Activated naive CD4-positive, alpha-beta T cell treated with anti-CD3 and anti-CD28 coated beads for 36 hours (primary cell): Measurements from ENCODE around the gene EXOC3L1. TPM values are rescaled to one million over a fixed set of nuclear protein-coding genes. Genes with fewer than 3 reads are reported as not detected.

Experiments
- CTCF ChIA-PET: fragments of 350-600 bp; sonication (Branson Sonifier 250); formaldehyde crosslinking; loops from one replicate; lab custom pipeline; 2021; ENCODE audit warnings: antibody characterized with exemption; lab: Charles Lee
- DNase-seq: peaks from one replicate; pipeline ENCODE4 v3.0.0-alpha.2; 2020
- H3K27ac Mint-ChIP-seq: one replicate; pipeline ENCODE4 v1.8.0; 2021; ENCODE audit warnings: mild to moderate bottlenecking, mixed read lengths
- H3K27me3 Mint-ChIP-seq: one replicate; pipeline ENCODE4 v1.8.0; 2021; ENCODE audit warnings: low read depth, mixed read lengths
- H3K36me3 Mint-ChIP-seq: one replicate; pipeline ENCODE4 v1.8.0; 2021; ENCODE audit warnings: low read depth, mixed read lengths
- H3K4me1 Mint-ChIP-seq: one replicate; pipeline ENCODE4 v1.8.0; 2021; ENCODE audit warnings: low read depth, mixed read lengths
- H3K4me3 Mint-ChIP-seq: one replicate; pipeline ENCODE4 v1.8.0; 2021; ENCODE audit warnings: mild to moderate bottlenecking, moderate library complexity, mixed read lengths
- H3K9me3 Mint-ChIP-seq: one replicate; pipeline ENCODE4 v1.8.0; 2021; ENCODE audit warnings: mixed read lengths
- intact Hi-C: fragments of 100-400 bp; cut with micrococcal nuclease; formaldehyde crosslinking; loops from one replicate; pipeline ENCODE4 v1.15.1; 2023
- total RNA-seq, 2 experiments: library from RNA; stranded (reverse); gene quantifications; one replicate each; pipeline ENCODE4 v1.2.3, GENCODE V29; 2021

Gene EXOC3L1
- total RNA-seq, 2 experiments from 2014 or later: not detected

- DNase-seq: no peak
- CTCF ChIA-PET: interaction anchor here (0.5 to 0.7 kb wide), 3 partner anchors 9 to 605 kb away, joined by 4 to 5 read pairs (median 4); no protein-coding TSS in a partner anchor
- no peaks in the 10 kb centered on the region for H3K27me3 Mint-ChIP-seq
- no peaks in the 10 kb centered on the region for H3K9me3 Mint-ChIP-seq
- intact Hi-C loops: no loop called here
- no peaks in the 10 kb centered on the region for H3K36me3 Mint-ChIP-seq
- no peaks in the 10 kb centered on the region for H3K4me1 Mint-ChIP-seq
- H3K4me3 Mint-ChIP-seq: no peak overlapping the region
- H3K27ac Mint-ChIP-seq: no peak overlapping the region
These were observed 22.8 kb upstream of the EXOC3L1 start for GRCh38 chr16:67212766-67213165.

- no peak overlapping the region for H3K27ac Mint-ChIP-seq
- DNase-seq: no peak
- H3K4me1 Mint-ChIP-seq: no peaks in the 10 kb centered on the region
- H3K9me3 Mint-ChIP-seq: no peaks in the 10 kb centered on the region
- H3K27me3 Mint-ChIP-seq: no peaks in the 10 kb centered on the region
- no peaks in the 10 kb centered on the region for H3K36me3 Mint-ChIP-seq
- CTCF ChIA-PET: interaction anchor here (0.8 kb wide), 1 partner anchor 9 kb away, joined by 4 read pairs; no protein-coding TSS in a partner anchor
- H3K4me3 Mint-ChIP-seq: no peak overlapping the region
- intact Hi-C loops: no loop called here
These were observed 21.7 kb upstream of the EXOC3L1 start for GRCh38 chr16:67211674-67212073.

DNA sequence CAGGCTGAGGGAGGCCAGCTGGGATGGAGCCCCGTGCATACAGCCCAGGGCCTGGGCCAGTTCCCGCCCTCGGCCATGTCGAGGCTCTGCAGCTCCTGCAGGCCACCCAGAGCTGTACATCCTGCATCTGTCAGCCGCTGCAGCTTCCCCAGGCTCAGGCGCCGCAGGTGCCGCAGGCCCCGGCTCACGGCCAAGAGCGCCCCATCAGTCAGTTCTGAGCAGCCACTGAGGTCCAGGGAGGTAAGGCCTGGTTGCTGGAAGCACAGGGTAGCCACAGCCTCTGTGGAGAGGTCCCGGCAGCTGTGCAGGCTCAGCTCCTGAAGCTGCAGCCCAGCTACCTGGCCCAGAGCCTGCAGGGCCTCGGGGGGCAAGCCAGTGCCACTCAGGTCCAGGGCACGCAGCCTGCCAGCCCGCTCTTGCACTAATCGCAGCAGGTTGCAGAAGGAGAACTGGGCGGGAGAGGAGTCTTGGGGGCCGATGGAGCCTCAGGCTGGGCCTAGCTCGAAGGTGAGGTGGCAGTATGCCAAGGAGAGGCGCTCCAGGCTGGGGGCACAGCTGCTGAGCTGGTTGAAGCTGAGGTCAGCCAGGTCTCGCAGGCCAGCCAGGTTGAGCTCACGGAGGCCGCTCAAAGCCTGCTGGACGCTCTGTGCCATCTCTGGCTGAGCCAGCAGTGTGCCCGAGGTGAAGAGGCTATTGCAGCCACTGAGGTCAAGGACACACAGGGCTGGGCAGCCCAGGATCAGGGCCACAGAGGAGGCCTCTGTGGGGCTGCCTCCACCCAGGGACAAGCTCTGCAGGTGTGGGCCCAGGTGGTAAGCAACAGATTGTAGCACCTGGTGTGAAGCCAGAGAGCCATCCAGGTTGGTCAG is 20.4 kb upstream of the EXOC3L1 start:
- no peak for DNase-seq
- Mint-ChIP-seq H3K4me3 (no peak overlapping the region), H3K9me3 (no peaks in the 10 kb centered on the region), H3K27me3 (no peaks in the 10 kb centered on the region), H3K36me3 (no peaks in the 10 kb centered on the region), H3K4me1 (no peaks in the 10 kb centered on the region), H3K27ac (no peak overlapping the region)
- CTCF ChIA-PET: no interaction called here
- intact Hi-C loops: no loop called here

DNA sequence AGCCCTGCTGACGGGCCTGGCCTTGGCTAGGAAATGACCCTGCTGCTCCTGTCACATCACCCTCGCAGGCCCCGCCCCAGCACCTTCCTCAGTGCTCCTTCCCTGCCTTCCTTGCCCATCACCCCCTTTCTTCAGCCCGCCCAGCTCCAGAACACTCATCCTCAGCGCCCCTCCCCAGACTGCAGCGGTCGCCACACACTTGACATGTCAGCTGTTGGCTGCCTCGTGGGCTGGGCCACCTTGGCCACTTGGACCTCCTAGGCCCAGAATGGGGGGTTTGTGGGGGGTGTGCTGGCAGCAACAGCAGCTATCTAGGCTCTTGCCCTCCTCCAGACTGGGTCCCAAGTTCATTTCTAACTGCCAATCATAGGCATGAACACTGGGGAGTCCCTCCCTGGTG is 19.6 kb upstream of the EXOC3L1 start:
- Mint-ChIP-seq H3K9me3 (no peaks in the 10 kb centered on the region), H3K36me3 (peaks cover 2% of the 10 kb centered on the region), H3K27ac (no peak overlapping the region), H3K27me3 (no peaks in the 10 kb centered on the region), H3K4me3 (no peak overlapping the region), H3K4me1 (no peaks in the 10 kb centered on the region)
- no peak for DNase-seq
- intact Hi-C loops: no loop called here
- CTCF ChIA-PET: no interaction called here

GRCh38 chr16:67208154-67208896 is 18.4 kb upstream of the EXOC3L1 start:
- Mint-ChIP-seq H3K36me3 (peaks cover 2% of the 10 kb centered on the region), H3K4me3 (no peak overlapping the region), H3K9me3 (no peaks in the 10 kb centered on the region), H3K27ac (no peak overlapping the region), H3K27me3 (no peaks in the 10 kb centered on the region), H3K4me1 (no peaks in the 10 kb centered on the region)
- no peak for DNase-seq
- CTCF ChIA-PET: interaction anchor here (0.5 to 1.7 kb wide), 3 partner anchors 10 to 126 kb away, joined by 4 to 6 read pairs (median 4); partner anchors contain the start of gene TMEM208
- intact Hi-C loops: no loop called here

DNA sequence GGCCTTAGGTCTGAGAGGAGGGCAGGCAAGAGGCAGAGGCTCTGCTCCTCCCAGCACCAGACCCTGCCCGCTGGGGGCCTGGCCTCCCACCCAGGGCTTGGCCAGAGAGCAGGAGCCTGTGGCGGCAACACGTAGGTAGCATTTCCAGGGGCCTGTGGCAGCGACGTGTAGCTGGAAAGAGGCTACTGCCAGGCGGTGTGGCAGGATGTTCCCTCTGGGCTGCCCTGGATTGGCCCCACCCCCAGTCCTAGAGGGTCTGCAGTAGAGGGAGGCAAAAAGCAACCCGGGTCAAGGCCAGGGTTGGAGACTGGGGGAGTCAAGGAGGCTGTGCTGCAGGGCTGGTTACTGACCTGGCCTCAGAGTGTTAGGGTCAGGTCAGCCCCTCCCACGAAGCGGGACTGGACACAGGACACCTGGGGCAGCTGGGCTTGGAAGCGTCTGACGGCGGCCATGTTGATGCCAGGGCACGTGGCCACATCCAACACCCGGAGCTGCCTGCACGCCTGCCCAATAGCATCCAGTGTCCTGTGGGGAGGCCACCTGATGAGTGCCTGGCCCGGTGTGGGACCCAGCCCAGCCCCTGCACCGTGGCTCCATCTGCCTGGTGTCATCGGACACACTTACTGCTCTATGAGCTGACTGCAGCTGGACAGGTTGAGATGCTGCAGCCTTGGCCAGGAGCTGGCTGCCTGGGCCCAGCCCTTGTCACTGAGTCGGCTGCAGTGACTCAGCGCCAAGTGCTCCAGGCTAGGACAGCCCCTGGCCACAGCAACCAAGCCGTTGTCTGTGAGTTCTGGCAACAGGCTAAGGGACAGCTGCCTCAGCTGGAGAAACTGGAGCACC is 17.5 kb upstream of the EXOC3L1 start:
- CTCF ChIA-PET: interaction anchor here (1.0 to 1.7 kb wide), 2 partner anchors 9 to 19 kb away, joined by 4 to 6 read pairs; partner anchors contain the start of gene TMEM208
- DNase-seq: no peak
- no peak overlapping the region for H3K27ac Mint-ChIP-seq

GRCh38 chr16:67206838-67207248 is 16.9 kb upstream of the EXOC3L1 start:
- Mint-ChIP-seq H3K4me3 (no peak overlapping the region), H3K27ac (no peak overlapping the region), H3K36me3 (peaks cover 2% of the 10 kb centered on the region), H3K9me3 (no peaks in the 10 kb centered on the region), H3K4me1 (no peaks in the 10 kb centered on the region), H3K27me3 (no peaks in the 10 kb centered on the region)
- CTCF ChIA-PET: interaction anchor here (1.7 kb wide), 1 partner anchor 9 kb away, joined by 6 read pairs; no protein-coding TSS in a partner anchor
- no peak for DNase-seq
- intact Hi-C loops: no loop called here

More for the DNA sequence above, 17.5 kb upstream of the EXOC3L1 start:
- H3K9me3 Mint-ChIP-seq: no peaks in the 10 kb centered on the region
- no peaks in the 10 kb centered on the region for H3K27me3 Mint-ChIP-seq
- intact Hi-C loops: no loop called here
- peaks cover 2% of the 10 kb centered on the region for H3K36me3 Mint-ChIP-seq
- H3K4me3 Mint-ChIP-seq: no peak overlapping the region
- H3K4me1 Mint-ChIP-seq: no peaks in the 10 kb centered on the region

DNA sequence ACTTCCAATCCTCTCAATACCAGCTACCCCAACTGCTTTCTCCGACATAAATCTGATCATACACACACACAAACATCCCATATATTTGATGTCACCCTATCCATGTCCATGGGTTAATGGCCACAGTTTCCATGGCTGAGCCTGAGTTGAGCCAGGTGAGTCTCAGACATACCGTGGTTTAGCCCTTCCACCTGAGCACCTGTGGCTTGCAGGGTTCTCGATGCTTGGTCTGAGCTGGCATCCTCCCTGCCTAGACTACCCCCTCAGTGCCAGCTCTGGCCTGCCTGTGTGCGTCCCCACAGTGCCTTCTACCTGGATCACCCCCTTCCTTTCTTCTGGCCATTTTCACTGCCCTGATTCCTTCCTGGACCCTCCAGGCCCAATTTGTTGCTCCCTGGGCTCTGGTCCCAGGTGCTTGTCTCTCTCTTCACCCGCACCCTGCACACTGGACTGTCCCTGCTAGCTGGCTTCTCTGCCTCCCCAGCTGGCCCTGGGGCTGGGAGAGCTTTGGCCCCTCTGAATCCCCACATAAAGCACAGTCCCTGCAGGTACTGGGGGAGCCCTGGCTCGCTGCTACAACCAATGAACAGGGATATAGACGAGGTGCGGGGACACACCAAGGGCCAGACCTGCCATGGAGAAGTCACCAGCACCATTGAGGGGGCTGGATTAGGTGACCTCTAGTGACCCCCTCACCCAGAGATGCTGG is 16.3 kb upstream of the EXOC3L1 start:
- no peaks in the 10 kb centered on the region for H3K9me3 Mint-ChIP-seq
- peaks cover 3% of the 10 kb centered on the region for H3K36me3 Mint-ChIP-seq
- intact Hi-C loops: no loop called here
- CTCF ChIA-PET: no interaction called here
- no peaks in the 10 kb centered on the region for H3K27me3 Mint-ChIP-seq
- H3K27ac Mint-ChIP-seq: peak overlapping the region; percentile 43
- H3K4me1 Mint-ChIP-seq: no peaks in the 10 kb centered on the region
- DNase-seq: no peak
- no peak overlapping the region for H3K4me3 Mint-ChIP-seq

- no peak overlapping the region for H3K4me3 Mint-ChIP-seq
- no peaks in the 10 kb centered on the region for H3K4me1 Mint-ChIP-seq
- no peaks in the 10 kb centered on the region for H3K27me3 Mint-ChIP-seq
- peaks cover 8% of the 10 kb centered on the region for H3K36me3 Mint-ChIP-seq
- intact Hi-C loops: no loop called here
- no peak for DNase-seq
- CTCF ChIA-PET: interaction anchor here (0.5 to 1.2 kb wide), 2 partner anchors 56 to 193 kb away, joined by 3 to 4 read pairs; no protein-coding TSS in a partner anchor
- no peaks in the 10 kb centered on the region for H3K9me3 Mint-ChIP-seq
- no peak overlapping the region for H3K27ac Mint-ChIP-seq
These were observed 14.1 kb upstream of the EXOC3L1 start for GRCh38 chr16:67204076-67204475.

DNA sequence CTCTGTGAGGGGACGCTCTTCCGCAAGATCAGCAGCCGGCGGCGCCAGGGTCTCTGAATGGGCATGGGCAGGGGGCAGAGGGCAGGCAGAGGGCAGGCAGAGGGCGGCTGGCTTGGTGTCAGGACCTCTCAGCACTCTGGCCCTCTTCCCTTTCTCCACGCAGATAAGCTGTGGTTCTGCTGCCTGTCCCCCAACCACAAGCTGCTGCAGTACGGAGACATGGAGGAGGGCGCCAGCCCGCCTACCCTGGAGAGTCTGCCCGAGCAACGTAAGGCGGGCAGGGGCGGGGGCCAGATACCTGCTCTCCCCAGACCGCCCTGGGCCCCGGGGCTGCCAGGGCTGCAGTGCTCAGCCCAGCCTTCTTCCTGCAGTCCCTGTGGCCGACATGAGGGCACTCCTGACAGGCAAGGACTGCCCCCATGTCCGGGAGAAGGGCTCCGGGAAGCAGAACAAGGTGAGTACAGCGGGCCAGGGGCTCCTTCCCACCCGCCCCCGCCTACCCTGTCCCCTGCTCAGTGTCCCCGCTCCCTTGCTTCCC is 13.1 kb upstream of the EXOC3L1 start:
- intact Hi-C loops: no loop called here
- no peak overlapping the region for H3K27ac Mint-ChIP-seq
- no peaks in the 10 kb centered on the region for H3K4me1 Mint-ChIP-seq
- no peaks in the 10 kb centered on the region for H3K27me3 Mint-ChIP-seq
- CTCF ChIA-PET: interaction anchor here (0.6 to 1.6 kb wide), 2 partner anchors 8 to 196 kb away, joined by 4 to 6 read pairs; no protein-coding TSS in a partner anchor
- no peaks in the 10 kb centered on the region for H3K9me3 Mint-ChIP-seq
- H3K36me3 Mint-ChIP-seq: peaks cover 11% of the 10 kb centered on the region
- DNase-seq: no peak
- no peak overlapping the region for H3K4me3 Mint-ChIP-seq

- CTCF ChIA-PET: interaction anchor here (0.6 to 1.6 kb wide), 2 partner anchors 9 to 195 kb away, joined by 4 to 6 read pairs; no protein-coding TSS in a partner anchor
- no peak overlapping the region for H3K4me3 Mint-ChIP-seq
- no peaks in the 10 kb centered on the region for H3K27me3 Mint-ChIP-seq
- no peak overlapping the region for H3K27ac Mint-ChIP-seq
- no peaks in the 10 kb centered on the region for H3K9me3 Mint-ChIP-seq
- no peaks in the 10 kb centered on the region for H3K4me1 Mint-ChIP-seq
- intact Hi-C loops: no loop called here
- no peak for DNase-seq
- peaks cover 11% of the 10 kb centered on the region for H3K36me3 Mint-ChIP-seq
These were observed 12.5 kb upstream of the EXOC3L1 start for GRCh38 chr16:67202426-67202825.
